ENCODE measurements around the gene DPH7. TPM values are rescaled to one million over a fixed set of nuclear protein-coding genes. Genes with fewer than 3 reads are reported as not detected.
"Not testable (repeated sequence)": the region's sequence is repeated elsewhere in the genome, so short reads cannot be mapped to it uniquely, and the experiment has no call there.

The DPH7 gene
- polyA plus RNA-seq, 2 of the 4 experiments (the other 2 are of a cell fraction), result 26.7 to 35.2 TPM

- Histone ChIP-seq H3K4me1 (peaks cover 15% of the 10 kb centered on the region), H3K4me3 (no peak overlapping the region), H3K27ac (no peak overlapping the region), H3K4me2 (no peak overlapping the region), H3K9me3 (no peaks in the 10 kb centered on the region)
- DNase-seq (ENCODE audit: low read depth in 1 of 2, low spot score in 1 of 2), result no peak
- FAIRE-seq, result no peak
- WGBS (ENCODE audit: missing lambda C conversion rate), result 91% methylated on average over 1 of the region's 1 CpG
- ATAC-seq, result no peak
- CTCF ChIA-PET, result interaction anchor here (0.6 to 3.8 kb wide), 4 partner anchors 9 to 399 kb away, joined by 3 to 14 read pairs (median 4); partner anchors contain the start of gene DPH7
- TF ChIP-seq, protein P1, sequence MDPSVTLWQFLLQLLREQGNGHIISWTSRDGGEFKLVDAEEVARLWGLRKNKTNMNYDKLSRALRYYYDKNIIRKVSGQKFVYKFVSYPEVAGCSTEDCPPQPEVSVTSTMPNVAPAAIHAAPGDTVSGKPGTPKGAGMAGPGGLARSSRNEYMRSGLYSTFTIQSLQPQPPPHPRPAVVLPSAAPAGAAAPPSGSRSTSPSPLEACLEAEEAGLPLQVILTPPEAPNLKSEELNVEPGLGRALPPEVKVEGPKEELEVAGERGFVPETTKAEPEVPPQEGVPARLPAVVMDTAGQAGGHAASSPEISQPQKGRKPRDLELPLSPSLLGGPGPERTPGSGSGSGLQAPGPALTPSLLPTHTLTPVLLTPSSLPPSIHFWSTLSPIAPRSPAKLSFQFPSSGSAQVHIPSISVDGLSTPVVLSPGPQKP (IDR thresholded peaks at IDR 0.05; ENCODE audit: low read depth, low read length), result no peak
- TF ChIP-seq E2F6 (IDR thresholded peaks at IDR 0.05; ENCODE audit: borderline replicate concordance, low read depth) (no peak), RARB (CRISPR knock-in tag; IDR thresholded peaks at IDR 0.05) (no peak), PBX3 (IDR thresholded peaks at IDR 0.05) (no peak), PHF8 (IDR thresholded peaks at IDR 0.05; ENCODE audit: borderline replicate concordance, low read depth) (no peak), CTCF (IDR thresholded peaks at IDR 0.05) (no peak), NR3C1 (IDR thresholded peaks at IDR 0.05) (no peak), MAFK (IDR thresholded peaks at IDR 0.05; ENCODE audit: partially characterized antibody) (no peak), ATOH8 (CRISPR knock-in tag; IDR thresholded peaks at IDR 0.05; ENCODE audit: low read depth) (no peak), ZFP36 (IDR thresholded peaks at IDR 0.05; ENCODE audit: borderline replicate concordance, partially characterized antibody) (no peak), CHD2 (IDR thresholded peaks at IDR 0.05; ENCODE audit: low read length, partially characterized antibody) (no peak), JUNB (IDR thresholded peaks at IDR 0.05) (no peak), ESRRA (IDR thresholded peaks at IDR 0.05; ENCODE audit: borderline replicate concordance, low read length) (no peak), HEYL (CRISPR knock-in tag; IDR thresholded peaks at IDR 0.05) (no peak)
- POLR2A ChIA-PET, result no interaction called here
Measured at GRCh38 chr9:137554349-137554748, 24.4 kb downstream of the DPH7 start.

GRCh38 chr9:137553654-137554053 is 25.1 kb downstream of the DPH7 start:
- CTCF ChIA-PET, result interaction anchor here (0.6 to 3.8 kb wide), 6 partner anchors 19 to 398 kb away, joined by 3 to 14 read pairs (median 3); partner anchors contain the start of gene DPH7
- H3K4me3 ChIP-seq; DNase-seq (ENCODE audit: low read depth in 1 of 2, low spot score in 1 of 2); POLR2A ChIA-PET; H3K9me3 ChIP-seq; H3K4me2 ChIP-seq; H3K27ac ChIP-seq; FAIRE-seq; ATAC-seq: not testable (repeated sequence)
- WGBS (ENCODE audit: missing lambda C conversion rate), result 92% methylated on average over 10 of the region's 10 CpGs
- H3K4me1 ChIP-seq, result peaks cover 15% of the 10 kb centered on the region

DNA sequence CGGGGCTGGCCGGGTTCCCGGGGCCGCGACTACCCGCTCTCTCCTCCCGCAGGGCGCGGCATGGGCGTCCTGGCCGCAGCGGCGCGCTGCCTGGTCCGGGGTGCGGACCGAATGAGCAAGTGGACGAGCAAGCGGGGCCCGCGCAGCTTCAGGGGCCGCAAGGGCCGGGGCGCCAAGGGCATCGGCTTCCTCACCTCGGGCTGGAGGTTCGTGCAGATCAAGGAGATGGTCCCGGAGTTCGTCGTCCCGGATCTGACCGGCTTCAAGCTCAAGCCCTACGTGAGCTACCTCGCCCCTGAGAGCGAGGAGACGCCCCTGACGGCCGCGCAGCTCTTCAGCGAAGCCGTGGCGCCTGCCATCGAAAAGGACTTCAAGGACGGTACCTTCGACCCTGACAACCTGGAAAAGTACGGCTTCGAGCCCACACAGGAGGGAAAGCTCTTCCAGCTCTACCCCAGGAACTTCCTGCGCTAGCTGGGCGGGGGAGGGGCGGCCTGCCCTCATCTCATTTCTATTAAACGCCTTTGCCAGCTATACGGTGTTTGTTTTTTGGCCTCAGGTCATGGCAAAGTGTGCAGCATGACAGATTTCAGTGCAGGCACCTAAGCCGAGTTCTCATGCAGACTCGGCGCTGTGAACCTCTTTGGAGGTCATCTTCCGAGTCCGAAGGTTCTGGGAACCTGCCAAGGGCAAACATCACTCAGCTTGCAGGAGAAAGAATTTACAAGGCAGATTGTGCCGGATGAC is 26.5 kb downstream of the DPH7 start:
- WGBS (ENCODE audit: missing lambda C conversion rate), result 21% methylated on average over 11 of the region's 58 CpGs
- H3K27ac ChIP-seq, result peak overlapping the region; percentile 80 to 96
- peak overlapping the region; percentile 77 for H3K4me3 ChIP-seq
- H3K9me3 ChIP-seq, result no peaks in the 10 kb centered on the region
- FAIRE-seq, result no peak
- H3K4me2 ChIP-seq, result peak overlapping the region; percentile 84
- DNase-seq (ENCODE audit: low read depth in 1 of 2, low spot score in 1 of 2), result peak; percentile 36 to 41
- ChIA-PET POLR2A (interaction anchor here (0.5 to 1.5 kb wide), 5 partner anchors 10 to 312 kb away, joined by 3 to 6 read pairs (median 5); partner anchors contain the start of genes ARRDC1, DPH7 and TUBB4B), CTCF (interaction anchor here (0.7 to 3.8 kb wide), 8 partner anchors 8 to 250 kb away, joined by 3 to 14 read pairs (median 6); partner anchors contain the start of genes DPH7 and NRARP)
- peak; percentile 44 to 63 for ATAC-seq
- H3K4me1 ChIP-seq, result peaks cover 15% of the 10 kb centered on the region
- no peak for TF ChIP-seq HEYL (CRISPR knock-in tag; IDR thresholded peaks at IDR 0.05)
- TF ChIP-seq MYC (IDR thresholded peaks at IDR 0.05; ENCODE audit: borderline replicate concordance, low read length), result no peak
- TF ChIP-seq JUN (IDR thresholded peaks at IDR 0.05), result peak in 1 of 2 experiments; percentile 81; a peak in 2 of 5 replicates
- no peak for TF ChIP-seq BHLHE40 (IDR thresholded peaks at IDR 0.05; ENCODE audit: low read depth, low read length)
- TF ChIP-seq TP53 (CRISPR knock-in tag; IDR thresholded peaks at IDR 0.05), result 0 out of 2 replicates have a peak, but pooled peaks have one; percentile 63
- no peak for TF ChIP-seq RAD21 (conservative IDR thresholded peaks at IDR 0.05 in 1 of 2, IDR thresholded peaks at IDR 0.05 in 1 of 2)
- no peak for TF ChIP-seq ZNF302 (CRISPR knock-in tag; IDR thresholded peaks at IDR 0.05)
- TF ChIP-seq CHD4 (IDR thresholded peaks at IDR 0.05; ENCODE audit: borderline replicate concordance), result no peak
- TF ChIP-seq JUNB (IDR thresholded peaks at IDR 0.05), result no peak
- TF ChIP-seq SREBF2 (IDR thresholded peaks at IDR 0.05), result no peak
- peak; percentile 44; the same call in 1 of the 2 replicates for TF ChIP-seq PHF8 (IDR thresholded peaks at IDR 0.05; ENCODE audit: borderline replicate concordance, low read depth)
- no peak for TF ChIP-seq SMC3 (IDR thresholded peaks at IDR 0.05)
- TF ChIP-seq KDM5A (IDR thresholded peaks at IDR 0.05), result no peak
- TF ChIP-seq EP300 (IDR thresholded peaks at IDR 0.05), result no peak
- TF ChIP-seq EHF (CRISPR knock-in tag; IDR thresholded peaks at IDR 0.05), result no peak
- TF ChIP-seq CBX8 (IDR thresholded peaks at IDR 0.05), result no peak
- no peak for TF ChIP-seq TFCP2L1 (CRISPR knock-in tag; IDR thresholded peaks at IDR 0.05)
- TF ChIP-seq NR3C1 (IDR thresholded peaks at IDR 0.05), result no peak

Measured in A549 (cell line).